Measurements from ENCODE around the gene NOL4L.

DNA sequence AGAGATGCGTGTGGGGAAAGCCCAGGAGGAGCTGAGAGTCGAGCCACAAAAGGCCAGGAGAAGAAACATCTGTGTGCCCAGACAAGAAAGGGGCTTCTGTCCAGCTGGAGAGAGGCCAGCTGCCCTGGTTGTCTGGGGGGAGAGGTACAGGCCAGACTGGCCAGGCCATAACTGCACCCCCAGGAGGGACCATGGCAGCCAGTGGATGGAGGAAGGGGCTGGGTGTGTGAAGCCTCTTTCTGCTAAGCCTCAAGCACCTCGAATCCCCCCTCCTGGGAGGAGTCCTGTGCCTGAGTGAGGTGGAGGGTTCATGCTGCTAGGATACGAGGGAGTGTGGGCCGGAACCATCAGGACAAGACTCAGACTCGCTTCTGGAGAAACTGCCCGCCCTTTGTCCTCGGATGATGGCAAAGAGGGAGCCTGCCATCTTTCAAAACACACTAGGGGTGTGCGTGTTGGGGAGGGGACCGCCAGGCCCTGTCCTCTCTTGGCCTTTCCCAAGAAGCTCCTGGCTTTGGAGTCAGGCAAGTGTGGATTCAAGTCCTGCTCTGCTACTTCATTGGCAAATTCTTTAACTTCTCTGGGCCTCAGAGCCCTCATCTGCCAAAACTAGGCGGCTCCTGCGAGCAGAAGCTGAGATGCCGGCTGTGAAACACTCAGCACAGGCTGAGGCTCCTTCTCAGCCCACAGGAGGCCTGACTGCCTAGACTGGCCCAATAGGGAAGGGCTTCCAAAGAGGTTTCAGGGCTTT is 136.7 kb downstream of the NOL4L start:
- TF ChIP-seq, protein P1, sequence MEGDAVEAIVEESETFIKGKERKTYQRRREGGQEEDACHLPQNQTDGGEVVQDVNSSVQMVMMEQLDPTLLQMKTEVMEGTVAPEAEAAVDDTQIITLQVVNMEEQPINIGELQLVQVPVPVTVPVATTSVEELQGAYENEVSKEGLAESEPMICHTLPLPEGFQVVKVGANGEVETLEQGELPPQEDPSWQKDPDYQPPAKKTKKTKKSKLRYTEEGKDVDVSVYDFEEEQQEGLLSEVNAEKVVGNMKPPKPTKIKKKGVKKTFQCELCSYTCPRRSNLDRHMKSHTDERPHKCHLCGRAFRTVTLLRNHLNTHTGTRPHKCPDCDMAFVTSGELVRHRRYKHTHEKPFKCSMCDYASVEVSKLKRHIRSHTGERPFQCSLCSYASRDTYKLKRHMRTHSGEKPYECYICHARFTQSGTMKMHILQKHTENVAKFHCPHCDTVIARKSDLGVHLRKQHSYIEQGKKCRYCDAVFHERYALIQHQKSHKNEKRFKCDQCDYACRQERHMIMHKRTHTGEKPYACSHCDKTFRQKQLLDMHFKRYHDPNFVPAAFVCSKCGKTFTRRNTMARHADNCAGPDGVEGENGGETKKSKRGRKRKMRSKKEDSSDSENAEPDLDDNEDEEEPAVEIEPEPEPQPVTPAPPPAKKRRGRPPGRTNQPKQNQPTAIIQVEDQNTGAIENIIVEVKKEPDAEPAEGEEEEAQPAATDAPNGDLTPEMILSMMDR (conservative IDR thresholded peaks at IDR 0.05; ENCODE audit: low read depth in 2 of 2), result no peak
- TF ChIP-seq EZH2 (IDR thresholded peaks at IDR 0.05; ENCODE audit: low read depth, unreplicated experiment) (no peak), POLR2AphosphoS5 (IDR thresholded peaks at IDR 0.05; ENCODE audit: low read depth) (no peak), CREB1 (CRISPR knock-in tag; IDR thresholded peaks at IDR 0.05; ENCODE audit: low read depth) (no peak), EZH2phosphoT487 (IDR thresholded peaks at IDR 0.05; ENCODE audit: unreplicated experiment) (no peak), ZNF331 (CRISPR knock-in tag; IDR thresholded peaks at IDR 0.05; ENCODE audit: low read depth) (no peak), STAT1 (IDR thresholded peaks at IDR 0.05; ENCODE audit: unreplicated experiment) (no peak)
- TF ChIP-seq, protein P2, sequence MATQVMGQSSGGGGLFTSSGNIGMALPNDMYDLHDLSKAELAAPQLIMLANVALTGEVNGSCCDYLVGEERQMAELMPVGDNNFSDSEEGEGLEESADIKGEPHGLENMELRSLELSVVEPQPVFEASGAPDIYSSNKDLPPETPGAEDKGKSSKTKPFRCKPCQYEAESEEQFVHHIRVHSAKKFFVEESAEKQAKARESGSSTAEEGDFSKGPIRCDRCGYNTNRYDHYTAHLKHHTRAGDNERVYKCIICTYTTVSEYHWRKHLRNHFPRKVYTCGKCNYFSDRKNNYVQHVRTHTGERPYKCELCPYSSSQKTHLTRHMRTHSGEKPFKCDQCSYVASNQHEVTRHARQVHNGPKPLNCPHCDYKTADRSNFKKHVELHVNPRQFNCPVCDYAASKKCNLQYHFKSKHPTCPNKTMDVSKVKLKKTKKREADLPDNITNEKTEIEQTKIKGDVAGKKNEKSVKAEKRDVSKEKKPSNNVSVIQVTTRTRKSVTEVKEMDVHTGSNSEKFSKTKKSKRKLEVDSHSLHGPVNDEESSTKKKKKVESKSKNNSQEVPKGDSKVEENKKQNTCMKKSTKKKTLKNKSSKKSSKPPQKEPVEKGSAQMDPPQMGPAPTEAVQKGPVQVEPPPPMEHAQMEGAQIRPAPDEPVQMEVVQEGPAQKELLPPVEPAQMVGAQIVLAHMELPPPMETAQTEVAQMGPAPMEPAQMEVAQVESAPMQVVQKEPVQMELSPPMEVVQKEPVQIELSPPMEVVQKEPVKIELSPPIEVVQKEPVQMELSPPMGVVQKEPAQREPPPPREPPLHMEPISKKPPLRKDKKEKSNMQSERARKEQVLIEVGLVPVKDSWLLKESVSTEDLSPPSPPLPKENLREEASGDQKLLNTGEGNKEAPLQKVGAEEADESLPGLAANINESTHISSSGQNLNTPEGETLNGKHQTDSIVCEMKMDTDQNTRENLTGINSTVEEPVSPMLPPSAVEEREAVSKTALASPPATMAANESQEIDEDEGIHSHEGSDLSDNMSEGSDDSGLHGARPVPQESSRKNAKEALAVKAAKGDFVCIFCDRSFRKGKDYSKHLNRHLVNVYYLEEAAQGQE (IDR thresholded peaks at IDR 0.05; ENCODE audit: unreplicated experiment), result no peak

Measured in GM23338 (cell line).